Stimulated activated CD4-positive, alpha-beta T cell treated with anti-CD3 and anti-CD28 coated beads, Interleukin-4, amount 100 ng/mL, for 48 hours (primary cell): ENCODE data around the gene SCGB1D2.

Experiments
- DNase-seq, 2 donors: peaks; one replicate each; pipeline ENCODE4 v3.0.0-alpha.2; 2020; ENCODE audit warnings: low read depth in 2 of 2

The SCGB1D2 gene

DNA sequence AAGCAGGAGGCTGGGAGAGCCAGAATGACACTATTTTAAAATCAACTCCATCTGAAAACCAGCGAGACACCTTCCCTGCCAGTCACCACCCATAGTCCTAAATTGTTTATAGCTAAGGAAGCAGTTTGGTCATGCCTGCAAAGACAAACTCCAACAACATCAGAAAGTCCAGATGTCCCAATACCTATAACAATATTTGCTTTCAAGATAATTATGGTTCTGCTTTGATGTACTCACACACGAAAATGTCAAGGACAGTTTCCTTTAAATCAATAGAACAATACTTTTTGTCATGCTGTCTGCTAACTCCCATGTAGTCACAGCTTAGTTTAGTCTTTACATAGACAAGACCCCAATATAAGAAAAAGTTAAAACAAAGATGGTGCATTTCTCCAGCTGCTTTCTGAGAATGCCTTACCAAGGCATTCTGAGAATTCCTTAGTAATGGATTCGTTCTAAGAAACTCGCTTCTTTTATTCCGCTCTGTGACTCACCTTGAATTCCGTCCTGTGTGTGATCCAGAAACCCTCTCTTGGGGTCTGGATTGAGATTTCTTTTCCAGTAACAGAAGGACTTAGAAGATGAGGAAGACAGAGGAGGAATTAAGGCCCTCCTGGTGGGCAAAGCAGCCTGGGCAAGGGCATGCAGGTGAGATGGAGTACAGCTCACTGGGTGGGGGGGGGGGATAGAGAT lies 18.4 kb downstream of the SCGB1D2 start:
- DNase-seq, result no peak

DNA sequence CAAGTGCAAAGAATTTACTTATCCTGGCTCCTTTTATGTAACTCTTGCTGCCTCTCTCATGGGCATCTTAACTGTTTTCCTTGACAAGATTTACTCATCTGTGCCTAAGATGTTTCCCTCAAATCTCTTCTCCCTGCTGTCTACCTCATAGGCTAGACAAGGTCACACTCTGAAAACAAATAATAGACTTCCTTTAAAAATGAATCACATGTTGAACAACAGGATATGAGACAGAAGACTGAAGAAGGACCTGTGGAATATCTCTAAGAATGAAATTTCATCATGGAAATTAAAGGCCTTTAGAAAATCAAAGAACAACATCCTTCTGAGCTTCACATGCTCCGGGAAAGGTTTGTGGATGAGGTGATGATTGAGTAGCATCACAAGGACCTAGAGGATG lies 22.0 kb downstream of the SCGB1D2 start:
- no peak for DNase-seq

GRCh38 chr11:62266558-62266957 lies 24.5 kb downstream of the SCGB1D2 start:
- peak in 1 of 2 donors; percentile 9 for DNase-seq

GRCh38 chr11:62267050-62267449 lies 25.0 kb downstream of the SCGB1D2 start:
- DNase-seq, result no peak

DNA sequence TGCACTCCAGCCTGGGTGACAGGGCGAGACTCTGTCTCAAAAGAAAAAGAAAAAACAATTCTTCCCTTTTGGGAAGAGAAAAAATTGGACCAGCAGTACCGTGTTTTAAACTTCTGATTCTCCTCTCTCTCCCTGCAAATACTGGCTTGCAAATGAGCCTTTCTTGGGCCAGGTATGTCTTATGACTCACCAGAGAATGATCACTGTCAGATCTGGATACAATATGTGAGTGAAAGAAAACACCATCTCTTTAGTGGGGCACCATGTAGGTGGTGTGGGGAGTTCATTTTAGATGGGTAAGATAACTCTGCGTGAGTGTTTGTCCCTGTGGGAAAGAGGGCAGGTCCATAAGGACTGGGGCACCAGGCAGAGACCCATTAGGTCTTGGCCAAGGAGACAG lies 25.5 kb downstream of the SCGB1D2 start:
- DNase-seq, result no peak

DNA sequence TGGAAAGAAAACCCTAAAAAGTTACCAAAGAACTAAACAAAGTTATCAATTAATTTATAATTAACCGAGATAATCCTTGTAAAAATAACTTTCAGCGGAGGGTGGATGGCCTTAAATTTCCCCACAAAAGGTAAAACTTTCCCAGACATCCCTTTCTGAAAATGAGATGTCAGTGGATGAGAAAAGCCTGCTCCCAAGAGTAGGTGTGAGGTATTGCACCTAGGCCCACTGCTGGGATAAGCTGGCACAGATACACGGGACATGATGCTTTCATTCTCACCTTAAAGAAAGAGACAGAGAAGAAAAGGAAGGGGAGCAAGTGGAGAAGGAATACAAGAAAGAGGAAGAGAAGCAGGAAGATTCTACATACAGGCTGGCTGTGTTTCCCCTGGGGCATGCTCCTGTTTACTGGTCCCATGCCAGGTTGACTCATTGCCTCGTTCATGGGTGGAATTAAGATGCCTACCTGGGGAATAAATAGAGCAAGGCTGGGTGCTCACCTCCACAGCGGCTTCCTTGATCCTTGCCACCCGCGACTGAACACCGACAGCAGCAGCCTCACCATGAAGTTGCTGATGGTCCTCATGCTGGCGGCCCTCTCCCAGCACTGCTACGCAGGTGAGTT lies 27.7 kb downstream of the SCGB1D2 start, which contains the start of gene SCGB2A2:
TSS of gene SCGB2A2 (plus strand) at position 505 of the 625 bp plus-strand sequence. CDS start at position 564, 59 bp downstream.
- DNase-seq, result no peak

DNA sequence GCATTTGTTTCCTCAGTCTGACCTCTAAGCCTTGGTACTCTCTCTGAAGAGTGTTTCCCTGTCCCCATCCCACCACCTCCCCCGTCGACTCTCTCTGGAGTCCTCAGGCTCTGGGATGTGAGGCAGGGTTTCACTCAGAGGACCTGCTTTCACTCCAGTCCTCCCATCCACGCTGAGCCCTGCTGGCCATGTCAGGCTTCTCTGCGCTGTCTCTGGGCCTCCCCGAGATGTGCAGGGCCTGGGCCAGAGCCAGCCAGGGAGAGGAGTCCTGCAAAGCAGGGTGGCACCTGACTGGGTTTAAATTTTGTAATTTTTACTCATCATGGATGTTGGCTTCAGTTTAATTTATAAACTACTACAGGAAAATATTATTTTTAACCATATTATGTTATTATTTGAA lies 31.2 kb downstream of the SCGB1D2 start:
- DNase-seq, result no peak

DNA sequence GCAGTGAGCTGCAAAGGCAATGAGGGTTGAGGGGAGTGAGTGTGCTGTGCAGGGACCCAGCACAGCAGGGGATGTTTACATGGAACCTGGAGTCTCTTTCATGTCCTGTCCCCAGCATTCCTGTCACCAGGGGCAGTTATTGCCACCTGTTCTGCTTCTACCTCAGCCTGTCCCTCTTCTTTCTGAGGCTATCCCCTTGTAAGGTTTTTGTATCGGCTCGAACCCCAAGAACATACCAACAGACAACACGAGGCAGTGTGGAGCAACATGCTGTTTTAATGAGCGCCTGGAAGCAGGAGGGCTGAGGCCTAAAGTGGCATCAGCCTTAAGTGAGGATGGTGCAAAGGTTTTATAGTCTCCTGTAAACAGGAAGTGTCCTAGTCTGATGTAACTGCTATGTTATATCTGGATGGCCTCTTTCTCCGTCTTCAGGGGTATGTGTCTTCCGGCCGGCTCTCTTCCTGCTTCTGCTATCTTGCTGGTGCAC lies 31.8 kb downstream of the SCGB1D2 start:
- DNase-seq, result no peak

DNA sequence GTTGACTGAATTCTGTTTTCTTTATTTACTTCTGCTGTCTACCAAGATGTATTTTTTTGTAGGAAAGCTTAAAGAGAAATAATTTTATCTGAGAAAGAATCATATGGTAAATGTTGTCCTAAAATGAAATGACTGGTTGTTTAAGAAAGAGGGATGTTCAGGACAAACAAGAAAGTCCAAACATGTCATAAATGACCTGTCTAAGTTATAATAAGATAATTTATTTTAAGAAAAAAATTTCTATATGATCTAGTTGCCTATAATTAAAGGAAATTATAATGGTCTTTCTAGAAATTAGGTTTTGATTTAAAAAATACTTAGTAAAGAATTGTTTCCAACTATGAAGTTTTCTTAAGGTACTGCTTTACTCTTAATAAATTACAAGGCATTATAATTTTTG lies 38.4 kb downstream of the SCGB1D2 start:
- no peak for DNase-seq
